GM20000 (cell line): Measurements from ENCODE around the gene ALDH1L1.

Source experiments
- DNase-seq: peaks from one replicate; pipeline ENCODE4 v3.0.0; 2012; ENCODE audit warnings: low spot score
- TF ChIP-seq, protein P1 (sequence below): IDR thresholded peaks from 2 replicates; pipeline ENCODE4 v1.5.1; 2012; ENCODE audit warnings: mild to moderate bottlenecking, control low read depth; ENCODE audit errors: extremely low read depth, missing control alignments

ALDH1L1 gene

DNA sequence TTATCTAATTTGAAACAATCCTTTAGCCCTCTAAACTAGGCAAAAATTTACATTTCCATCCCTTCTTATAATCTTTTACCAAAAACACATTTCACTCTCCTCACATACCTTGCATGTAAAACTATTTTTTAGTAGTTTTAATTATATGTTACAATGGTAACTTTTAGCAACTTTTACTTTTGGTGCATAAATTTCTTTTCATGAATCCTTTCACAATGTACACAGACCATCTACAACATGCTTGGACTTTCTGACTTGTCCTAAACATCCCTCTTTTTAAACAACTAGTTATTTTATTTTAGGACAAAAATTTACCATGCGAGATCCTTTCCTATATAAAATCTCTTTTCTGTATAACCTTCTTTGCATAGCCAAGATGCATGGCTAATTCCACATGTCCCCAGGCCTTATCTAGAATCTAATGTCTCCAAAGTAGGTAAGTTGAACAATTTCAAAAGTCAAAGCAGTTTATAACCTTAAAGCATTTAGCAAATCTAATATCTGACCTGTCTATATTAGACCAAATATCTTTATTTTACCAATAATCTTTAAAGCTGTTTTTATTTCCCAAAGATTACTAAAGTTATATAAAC is 14.4 kb upstream of the ALDH1L1 start:
- TF ChIP-seq, protein P1, sequence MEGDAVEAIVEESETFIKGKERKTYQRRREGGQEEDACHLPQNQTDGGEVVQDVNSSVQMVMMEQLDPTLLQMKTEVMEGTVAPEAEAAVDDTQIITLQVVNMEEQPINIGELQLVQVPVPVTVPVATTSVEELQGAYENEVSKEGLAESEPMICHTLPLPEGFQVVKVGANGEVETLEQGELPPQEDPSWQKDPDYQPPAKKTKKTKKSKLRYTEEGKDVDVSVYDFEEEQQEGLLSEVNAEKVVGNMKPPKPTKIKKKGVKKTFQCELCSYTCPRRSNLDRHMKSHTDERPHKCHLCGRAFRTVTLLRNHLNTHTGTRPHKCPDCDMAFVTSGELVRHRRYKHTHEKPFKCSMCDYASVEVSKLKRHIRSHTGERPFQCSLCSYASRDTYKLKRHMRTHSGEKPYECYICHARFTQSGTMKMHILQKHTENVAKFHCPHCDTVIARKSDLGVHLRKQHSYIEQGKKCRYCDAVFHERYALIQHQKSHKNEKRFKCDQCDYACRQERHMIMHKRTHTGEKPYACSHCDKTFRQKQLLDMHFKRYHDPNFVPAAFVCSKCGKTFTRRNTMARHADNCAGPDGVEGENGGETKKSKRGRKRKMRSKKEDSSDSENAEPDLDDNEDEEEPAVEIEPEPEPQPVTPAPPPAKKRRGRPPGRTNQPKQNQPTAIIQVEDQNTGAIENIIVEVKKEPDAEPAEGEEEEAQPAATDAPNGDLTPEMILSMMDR: no peak

DNA sequence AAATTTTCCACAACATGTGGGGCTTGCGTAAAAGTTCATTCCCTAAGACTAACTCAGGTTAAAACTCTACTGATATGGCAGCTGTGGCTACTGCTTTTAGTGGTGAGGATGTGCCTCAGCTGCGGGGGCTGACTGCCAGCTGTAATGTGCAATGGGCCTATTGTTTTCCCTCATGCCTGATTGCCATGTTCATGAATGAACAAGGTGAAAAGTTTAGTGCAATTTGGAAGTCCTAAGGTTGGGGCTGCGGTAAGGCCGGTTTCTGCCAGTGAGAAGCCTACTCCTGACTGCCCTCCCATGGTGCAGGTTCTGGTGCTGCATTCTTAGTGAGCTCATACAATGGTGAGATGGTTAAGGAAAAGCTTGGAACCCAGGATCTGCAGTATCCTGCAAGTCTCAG is 10.9 kb upstream of the ALDH1L1 start:
- no peak for DNase-seq
- TF ChIP-seq, protein P1: no peak

More for the DNA sequence above, 14.4 kb upstream of the ALDH1L1 start:
- no peak for DNase-seq

DNA sequence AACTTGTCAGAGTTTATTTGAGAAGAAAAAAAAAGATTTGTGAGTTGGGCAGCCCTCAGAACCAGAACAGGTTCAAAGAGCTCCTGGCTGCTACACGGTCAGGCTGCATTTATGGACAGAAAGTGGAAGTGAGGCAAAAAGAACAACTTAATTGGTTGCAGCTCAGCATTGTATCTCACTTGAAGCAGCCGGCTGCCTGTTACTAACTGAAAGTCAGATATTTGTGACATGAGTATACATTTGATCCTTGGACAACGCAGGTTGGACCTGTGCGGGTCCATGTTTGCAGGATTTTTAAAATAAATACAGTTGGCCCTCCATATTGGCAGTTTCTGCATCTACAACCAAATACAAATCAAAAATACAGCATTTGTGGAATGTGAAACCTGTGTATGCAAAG is 7.5 kb upstream of the ALDH1L1 start:
- no peak for DNase-seq
- TF ChIP-seq, protein P1: no peak

DNA sequence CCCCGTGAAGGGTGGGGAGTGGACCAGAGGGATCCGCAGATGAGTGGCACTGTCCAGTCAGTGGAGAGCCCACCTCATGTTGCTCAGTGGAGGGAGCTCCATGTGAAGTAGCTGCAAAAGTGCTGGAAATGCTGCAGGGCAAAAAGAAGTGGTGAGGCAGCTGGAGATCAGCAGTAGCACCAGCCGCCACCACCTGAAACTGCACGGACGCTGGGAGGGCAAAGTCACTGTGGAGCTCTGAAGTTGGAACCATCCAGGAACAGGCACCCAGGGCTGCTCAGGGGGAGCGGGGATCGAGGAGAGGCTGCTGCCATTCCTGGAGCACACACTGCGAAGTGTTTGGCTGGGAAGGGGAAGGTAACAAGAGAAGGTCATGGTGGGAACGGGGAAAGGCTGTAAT is 6.4 kb upstream of the ALDH1L1 start:
- TF ChIP-seq, protein P1: no peak
- DNase-seq: no peak

DNA sequence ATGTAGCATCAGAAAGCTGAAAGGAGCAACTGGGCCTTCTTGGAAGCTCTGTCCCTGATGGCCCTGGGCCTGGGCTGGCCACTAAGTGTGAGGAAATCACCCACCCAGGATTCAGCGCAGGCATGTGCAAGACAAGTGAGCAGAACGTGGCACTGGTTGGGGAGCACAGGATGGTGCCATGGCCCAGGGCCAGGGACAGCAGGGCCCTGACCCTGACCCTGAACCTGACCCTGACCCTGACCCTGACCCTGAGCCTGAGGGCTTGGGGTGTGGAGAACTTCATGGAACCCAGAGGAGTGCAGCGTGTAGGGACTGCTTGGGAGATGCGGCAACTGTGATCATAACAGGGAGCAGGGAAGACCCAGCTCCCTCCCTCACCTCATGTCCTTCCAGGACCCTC is 5.9 kb upstream of the ALDH1L1 start:
- TF ChIP-seq, protein P1: no peak
- no peak for DNase-seq

DNA sequence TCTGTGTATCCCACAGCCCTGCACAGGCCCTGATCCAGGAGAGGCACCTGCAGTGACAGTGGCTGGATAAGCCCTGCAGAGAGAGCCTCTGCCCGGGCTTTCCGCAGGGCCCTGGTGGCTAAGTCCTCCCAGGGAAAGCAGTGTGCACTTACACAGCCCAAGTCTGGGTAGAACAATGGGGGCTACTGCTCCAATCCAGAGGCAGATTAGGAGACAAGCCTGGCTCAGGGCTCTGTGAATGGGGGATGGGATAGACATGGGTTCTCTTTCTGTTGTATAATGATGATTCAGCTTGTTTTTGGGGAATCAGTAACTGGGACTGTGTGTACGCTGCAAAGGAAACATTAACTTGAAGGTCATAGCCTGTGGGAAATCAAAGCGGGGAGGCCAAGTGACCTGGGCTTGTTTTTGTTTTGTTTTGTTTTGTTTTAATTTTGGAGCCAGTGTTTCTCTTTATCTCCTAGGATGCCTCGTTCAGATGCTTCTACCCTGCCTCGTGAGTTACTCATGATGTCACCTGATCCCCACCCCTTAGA is 4.1 kb upstream of the ALDH1L1 start:
- no peak for DNase-seq
- TF ChIP-seq, protein P1: no peak

DNA sequence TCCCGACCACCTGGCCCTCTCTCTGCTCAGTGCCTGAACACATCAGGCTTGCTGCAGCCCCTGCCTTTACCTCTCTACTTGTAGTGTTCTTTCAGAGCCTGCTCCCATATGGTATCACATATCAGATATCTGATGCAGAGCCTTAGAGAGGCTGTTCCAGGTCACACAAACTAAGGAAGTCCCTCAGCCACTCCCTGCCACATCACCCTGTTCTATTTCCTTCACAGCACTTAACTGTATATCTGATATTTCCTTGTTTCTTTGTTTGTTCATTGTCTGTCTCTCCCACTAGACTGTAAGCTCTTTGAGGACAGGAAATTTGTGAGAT is 976 bp upstream of the ALDH1L1 start:
- DNase-seq: no peak
- TF ChIP-seq, protein P1: no peak
